SK-N-SH treated with all-trans-retinoic acid at 6 μM for 48 hours (cell line): Measurements from ENCODE around the gene IFT57.

Source experiments
- ARNTL ChIP-seq: fragments of 450-650 bp; formaldehyde crosslinking; IDR thresholded peaks from 2 replicates; pipeline ENCODE4 v1.5.0; 2020; ENCODE audit warnings: low read depth, mild to moderate bottlenecking, moderate library complexity, borderline replicate concordance
- CSDC2 ChIP-seq: fragments of 250-450 bp; sonication (Bioruptor Pico); IDR thresholded peaks from 2 replicates; pipeline ENCODE4 v1.5.0; 2020; ENCODE audit warnings: mild to moderate bottlenecking, moderate library complexity
- ESRRG ChIP-seq: fragments of 250-450 bp; sonication (Bioruptor Pico); IDR thresholded peaks from 2 replicates; pipeline ENCODE4 v1.6.1; 2021; ENCODE audit warnings: mild to moderate bottlenecking
- ISL1 ChIP-seq: fragments of 250-450 bp; sonication (Bioruptor Pico); IDR thresholded peaks from 2 replicates; pipeline ENCODE4 v2.1.2; 2022; ENCODE audit warnings: mild to moderate bottlenecking, moderate library complexity
- OSR1 ChIP-seq: fragments of 250-450 bp; sonication (Bioruptor Pico); IDR thresholded peaks from 2 replicates; pipeline ENCODE4 v1.8.0; 2022; ENCODE audit warnings: moderate library complexity, mild to moderate bottlenecking, inconsistent platforms
- PATZ1 ChIP-seq: fragments of 250-450 bp; sonication (Bioruptor Pico); IDR thresholded peaks from 2 replicates; pipeline ENCODE4 v1.8.0; 2020; ENCODE audit warnings: mild to moderate bottlenecking, moderate library complexity, borderline replicate concordance
- PPARA ChIP-seq: fragments of 250-450 bp; sonication (Bioruptor Pico); IDR thresholded peaks from 2 replicates; pipeline ENCODE4 v1.5.0; 2020; ENCODE audit warnings: mild to moderate bottlenecking, borderline replicate concordance
- RARB ChIP-seq: fragments of 250-450 bp; sonication (Bioruptor Pico); IDR thresholded peaks from 2 replicates; pipeline ENCODE4 v1.8.0; 2021; ENCODE audit warnings: mild to moderate bottlenecking, moderate library complexity
- SNAI2 ChIP-seq: fragments of 250-450 bp; sonication (Bioruptor Pico); IDR thresholded peaks from 2 replicates; pipeline ENCODE4 v1.5.0; 2020; ENCODE audit warnings: mild to moderate bottlenecking, moderate library complexity
- TOX ChIP-seq: fragments of 250-450 bp; sonication (Bioruptor Pico); IDR thresholded peaks from 2 replicates; pipeline ENCODE4 v1.8.0; 2021; ENCODE audit warnings: mild to moderate bottlenecking, moderate library complexity, borderline replicate concordance
- ZFP3 ChIP-seq: fragments of 250-450 bp; sonication (Bioruptor Pico); IDR thresholded peaks from 2 replicates; pipeline ENCODE4 v1.5.0; 2020; ENCODE audit warnings: mild to moderate bottlenecking, moderate library complexity
- ZNF8 ChIP-seq: fragments of 450-650 bp; formaldehyde crosslinking; IDR thresholded peaks from 2 replicates; pipeline ENCODE4 v1.5.0; 2020; ENCODE audit warnings: mild to moderate bottlenecking, moderate library complexity
- TF ChIP-seq, protein P1 (sequence below): fragments of 250-450 bp; sonication (Bioruptor Pico); IDR thresholded peaks from 2 replicates; pipeline ENCODE4 v1.5.1; 2020; ENCODE audit warnings: low read depth, mild to moderate bottlenecking, moderate library complexity

DNA sequence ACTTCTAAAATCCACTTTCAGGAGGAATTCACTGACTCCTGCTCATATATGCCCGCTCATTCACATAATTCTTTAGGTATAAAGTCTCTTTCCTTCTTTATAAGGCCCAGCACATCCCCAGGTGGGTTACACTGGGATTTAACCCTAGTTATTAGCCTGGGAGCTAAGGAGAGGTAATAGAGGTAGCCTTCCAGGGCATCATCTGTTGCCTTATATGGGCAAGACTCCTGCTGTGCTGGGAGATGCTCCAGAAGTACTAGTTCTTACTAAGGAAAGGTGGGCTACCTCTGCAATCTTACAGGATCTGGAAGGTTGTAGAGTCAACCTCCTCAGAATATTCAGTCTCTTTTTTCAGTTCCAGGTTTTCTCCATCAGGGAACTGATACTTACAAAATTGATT lies 13.1 kb upstream of the IFT57 start:
- TF ChIP-seq ZNF8 (no peak), ISL1 (CRISPR knock-in tag) (no peak), PPARA (CRISPR knock-in tag) (no peak), TOX (CRISPR knock-in tag) (no peak), ARNTL (CRISPR knock-in tag) (no peak), ZFP3 (CRISPR knock-in tag) (no peak), PATZ1 (CRISPR knock-in tag) (no peak), CSDC2 (no peak), SNAI2 (CRISPR knock-in tag) (no peak), RARB (no peak), OSR1 (no peak), ESRRG (CRISPR knock-in tag) (no peak)
- TF ChIP-seq, protein P1, sequence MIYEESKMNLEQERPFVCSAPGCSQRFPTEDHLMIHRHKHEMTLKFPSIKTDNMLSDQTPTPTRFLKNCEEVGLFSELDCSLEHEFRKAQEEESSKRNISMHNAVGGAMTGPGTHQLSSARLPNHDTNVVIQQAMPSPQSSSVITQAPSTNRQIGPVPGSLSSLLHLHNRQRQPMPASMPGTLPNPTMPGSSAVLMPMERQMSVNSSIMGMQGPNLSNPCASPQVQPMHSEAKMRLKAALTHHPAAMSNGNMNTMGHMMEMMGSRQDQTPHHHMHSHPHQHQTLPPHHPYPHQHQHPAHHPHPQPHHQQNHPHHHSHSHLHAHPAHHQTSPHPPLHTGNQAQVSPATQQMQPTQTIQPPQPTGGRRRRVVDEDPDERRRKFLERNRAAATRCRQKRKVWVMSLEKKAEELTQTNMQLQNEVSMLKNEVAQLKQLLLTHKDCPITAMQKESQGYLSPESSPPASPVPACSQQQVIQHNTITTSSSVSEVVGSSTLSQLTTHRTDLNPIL (CRISPR knock-in tag), result no peak
